Mesenteric fat pad (tissue), 1 donor: Measurements from ENCODE around the gene MYO6. TPM values are rescaled to one million over a fixed set of nuclear protein-coding genes. Genes with fewer than 3 reads are reported as not detected.

Experiments
- DNase-seq: peaks from one replicate; pipeline ENCODE4 v3.0.0-alpha.2; 2020; ENCODE audit warnings: low spot score
- total RNA-seq: library from RNA; stranded (reverse); fragmentation: NEBNext Ultra II Directional; extraction: Animal tissue kit (Norgen Biotek cat#: 25700); gene quantifications from one replicate; pipeline ENCODE4 v1.2.1, GENCODE V29; 2021
- donor health status: DM: yes; HTN: yes; CAD: no.

Gene MYO6
- total RNA-seq, 1 donor from 2014 or later: 19.9 TPM

- no peak for DNase-seq
Measured at GRCh38 chr6:75943381-75943780, 194.3 kb downstream of the MYO6 start.

DNA sequence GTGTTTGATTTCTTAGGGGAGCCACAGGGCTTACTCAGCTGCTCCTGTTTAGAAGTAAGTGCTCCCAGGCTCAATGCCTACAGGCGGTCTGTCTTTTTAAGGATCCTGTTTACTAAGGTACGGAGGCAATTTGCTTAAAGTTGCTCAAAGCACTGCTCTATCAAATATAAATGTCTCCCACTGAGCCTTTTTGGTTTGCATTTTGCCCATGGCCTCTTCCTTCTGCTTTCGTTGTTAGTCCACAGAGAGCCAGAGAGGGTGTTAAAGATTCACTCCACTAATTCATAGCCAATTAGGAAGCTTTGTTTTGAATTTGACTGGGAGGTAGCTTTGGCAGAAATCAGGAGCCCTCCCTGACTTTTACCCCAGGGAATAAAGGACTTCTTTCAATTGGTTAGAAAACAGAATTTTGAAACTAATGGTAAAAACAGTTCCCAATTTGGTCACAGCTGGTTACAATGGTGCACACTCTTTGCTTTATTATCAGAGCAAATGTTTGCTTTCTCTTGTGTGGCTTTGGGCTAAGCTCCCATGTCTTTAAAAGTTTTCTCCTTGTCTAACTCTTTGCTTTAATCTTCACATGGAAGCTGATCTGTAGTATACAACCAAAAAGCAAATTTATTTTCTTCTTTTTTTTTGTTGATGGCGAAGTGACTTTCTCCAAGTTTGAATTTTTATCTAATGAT, 197.2 kb downstream of the MYO6 start:
- no peak for DNase-seq

GRCh38 chr6:75947935-75948334, 198.9 kb downstream of the MYO6 start:
- DNase-seq: no peak

GRCh38 chr6:75952128-75952527, 203.1 kb downstream of the MYO6 start:
- DNase-seq: no peak

DNA sequence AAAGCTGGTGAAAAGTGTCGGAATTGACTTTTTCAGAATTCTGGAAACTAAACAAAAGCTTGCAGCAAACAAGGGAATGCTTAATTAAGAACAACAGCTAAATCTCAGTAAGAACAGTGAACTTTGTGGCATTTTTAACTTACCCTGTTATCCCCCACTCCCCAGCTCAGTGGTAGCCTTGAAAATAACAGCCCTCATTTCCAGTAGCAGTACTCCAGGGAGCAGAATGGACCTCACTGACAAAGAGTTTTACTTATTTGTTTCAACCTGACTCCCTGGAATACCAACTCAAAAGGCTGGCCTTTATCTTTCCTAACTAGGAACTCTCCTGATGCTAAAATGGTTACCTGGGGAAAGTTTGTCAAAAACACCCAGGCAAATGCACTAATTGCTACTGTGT, 214.5 kb downstream of the MYO6 start:
- no peak for DNase-seq

DNA sequence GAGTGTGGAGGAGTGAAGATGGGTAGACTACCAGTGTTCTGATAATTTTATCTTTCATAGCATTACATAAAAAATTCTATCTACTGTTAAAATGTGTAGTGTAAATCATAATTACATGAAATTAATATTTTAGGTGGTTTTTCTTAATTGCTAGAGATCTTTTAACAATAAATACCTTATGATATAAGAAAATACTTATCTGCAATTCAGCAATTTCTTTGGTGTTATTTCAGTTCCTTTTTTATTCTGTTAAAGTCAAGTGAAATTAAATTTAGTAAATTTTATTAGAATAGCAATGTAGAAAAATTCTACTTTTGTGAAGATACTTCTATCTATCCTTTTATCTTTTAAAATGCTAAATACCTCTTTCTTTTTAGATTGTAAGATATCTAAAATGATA, 219.1 kb downstream of the MYO6 start:
- no peak for DNase-seq

Other genes with a start within 250 kb of the MYO6 start
- 93.8 TPM for gene SENP6, start 147.4 kb upstream of the MYO6 start, total RNA-seq